ENCODE measurements around the gene TRAF3IP3.
A peak's percentile ranks its signal among the peaks of the same experiment; 100 is the strongest.

Gene TRAF3IP3

GRCh38 chr1:209755926-209756614 lies at the start of gene TRAF3IP3:
TRAF3IP3 (plus strand) TSS chr1:209756053; CDS start chr1:209760040, 3,987 bp downstream.
- peak; percentile 95 for DNase-seq

GRCh38 chr1:209706622-209707021 lies 49.2 kb upstream of the TRAF3IP3 start:
- no peak for DNase-seq

- no peak for DNase-seq
Observed at GRCh38 chr1:209707308-209707707, 48.5 kb upstream of the TRAF3IP3 start.

GRCh38 chr1:209708297-209708696 lies 47.6 kb upstream of the TRAF3IP3 start:
- no peak for DNase-seq

GRCh38 chr1:209710093-209710492 lies 45.8 kb upstream of the TRAF3IP3 start:
- peak; percentile 63 for DNase-seq

- DNase-seq: peak; percentile 35
Observed at GRCh38 chr1:209710847-209711246, 45.0 kb upstream of the TRAF3IP3 start.

GRCh38 chr1:209714338-209714737 lies 41.5 kb upstream of the TRAF3IP3 start:
- no peak for DNase-seq

GRCh38 chr1:209715314-209715713 lies 40.5 kb upstream of the TRAF3IP3 start:
- DNase-seq: no peak

- no peak for DNase-seq
Observed at GRCh38 chr1:209717818-209718217, 38.0 kb upstream of the TRAF3IP3 start.

- no peak for DNase-seq
Observed at GRCh38 chr1:209720326-209720725, 35.5 kb upstream of the TRAF3IP3 start.

GRCh38 chr1:209720826-209721225 lies 35.0 kb upstream of the TRAF3IP3 start:
- DNase-seq: no peak

GRCh38 chr1:209721323-209721722 lies 34.5 kb upstream of the TRAF3IP3 start:
- no peak for DNase-seq

- no peak for DNase-seq
Observed at GRCh38 chr1:209723265-209723664, 32.6 kb upstream of the TRAF3IP3 start.

- DNase-seq: peak; percentile 51
Observed at GRCh38 chr1:209723756-209724693, 31.8 kb upstream of the TRAF3IP3 start.

GRCh38 chr1:209727286-209727685 lies 28.6 kb upstream of the TRAF3IP3 start:
- no peak for DNase-seq

GRCh38 chr1:209727785-209728184 lies 28.1 kb upstream of the TRAF3IP3 start:
- no peak for DNase-seq

- DNase-seq: no peak
Observed at GRCh38 chr1:209728466-209728865, 27.4 kb upstream of the TRAF3IP3 start.

GRCh38 chr1:209729436-209729835 lies 26.4 kb upstream of the TRAF3IP3 start:
- no peak for DNase-seq

- DNase-seq: no peak
Observed at GRCh38 chr1:209732725-209733124, 23.1 kb upstream of the TRAF3IP3 start.

GRCh38 chr1:209733409-209734192 lies 22.3 kb upstream of the TRAF3IP3 start:
- no peak for DNase-seq

GRCh38 chr1:209736490-209737117 lies 19.2 kb upstream of the TRAF3IP3 start:
- no peak for DNase-seq

GRCh38 chr1:209737118-209737505 lies 18.7 kb upstream of the TRAF3IP3 start:
- DNase-seq: no peak

GRCh38 chr1:209738270-209738669 lies 17.6 kb upstream of the TRAF3IP3 start:
- DNase-seq: no peak

All from activated CD4-positive, alpha-beta T cell treated with anti-CD3 and anti-CD28 coated beads, Interleukin-2, amount 50 U/mL, for 16 hours (primary cell).